HuH-7.5 (cell line): Measurements from ENCODE around the gene TRMT10B.

Experiments used
- DNase-seq: peaks from one replicate; pipeline ENCODE4 v3.0.0; 2011; ENCODE audit warnings: low spot score

TRMT10B gene

GRCh38 chr9:37753489-37754190 lies at the start of gene TRMT10B:
Gene TRMT10B (plus strand): TSS chr9:37753805. CDS start chr9:37761932, 8,127 bp downstream.
- peak; percentile 99 for DNase-seq

GRCh38 chr9:37705787-37706186 lies 47.8 kb upstream of the TRMT10B start:
- no peak for DNase-seq

- no peak for DNase-seq
Observed at GRCh38 chr9:37706290-37706689, 47.3 kb upstream of the TRMT10B start.

GRCh38 chr9:37707748-37708147 lies 45.9 kb upstream of the TRMT10B start:
- no peak for DNase-seq

GRCh38 chr9:37710046-37710445 lies 43.6 kb upstream of the TRMT10B start:
- no peak for DNase-seq

- no peak for DNase-seq
Observed at GRCh38 chr9:37715260-37715659, 38.3 kb upstream of the TRMT10B start.

- DNase-seq = no peak
Observed at GRCh38 chr9:37715991-37716505, 37.6 kb upstream of the TRMT10B start.

GRCh38 chr9:37719526-37719925 lies 34.1 kb upstream of the TRMT10B start:
- DNase-seq = no peak

GRCh38 chr9:37727013-37727412 lies 26.6 kb upstream of the TRMT10B start:
- no peak for DNase-seq

GRCh38 chr9:37729499-37729898 lies 24.1 kb upstream of the TRMT10B start:
- DNase-seq = no peak

GRCh38 chr9:37730256-37730655 lies 23.3 kb upstream of the TRMT10B start:
- DNase-seq = no peak

GRCh38 chr9:37730839-37731238 lies 22.8 kb upstream of the TRMT10B start:
- DNase-seq = no peak

GRCh38 chr9:37732086-37732741 lies 21.4 kb upstream of the TRMT10B start:
- no peak for DNase-seq

- no peak for DNase-seq
Observed at GRCh38 chr9:37732952-37733351, 20.7 kb upstream of the TRMT10B start.

- DNase-seq = no peak
Observed at GRCh38 chr9:37739222-37739621, 14.4 kb upstream of the TRMT10B start.

- DNase-seq = no peak
Observed at GRCh38 chr9:37740128-37740527, 13.5 kb upstream of the TRMT10B start.

GRCh38 chr9:37740631-37741328 lies 12.8 kb upstream of the TRMT10B start:
- DNase-seq = no peak

- DNase-seq = no peak
Observed at GRCh38 chr9:37745970-37746369, 7.6 kb upstream of the TRMT10B start.

GRCh38 chr9:37746448-37747270 lies 6.9 kb upstream of the TRMT10B start:
- DNase-seq = no peak

- peak; percentile 97 for DNase-seq
Observed at GRCh38 chr9:37747271-37747753, 6.3 kb upstream of the TRMT10B start.

GRCh38 chr9:37749129-37749528 lies 4.5 kb upstream of the TRMT10B start:
- no peak for DNase-seq

- DNase-seq = no peak
Observed at GRCh38 chr9:37751186-37751585, 2.4 kb upstream of the TRMT10B start.
